Activated B cell treated with CpG ODN at 0.5 μM for 24 hours (primary cell): ENCODE measurements around the gene TNFRSF14. TPM values are rescaled to one million over a fixed set of nuclear protein-coding genes. Genes with fewer than 3 reads are reported as not detected.
"Not testable (repeated sequence)": the region's sequence is repeated elsewhere in the genome, so short reads cannot be mapped to it uniquely, and the experiment has no call there.

Source experiments
- ATAC-seq: fragments of 200-7000 bp; cut with Tn5 transposase; one replicate; pipeline ENCODE4 v1.10.0; 2021; ENCODE audit warnings: low read depth, mild to moderate bottlenecking, moderate library complexity
- CTCF ChIA-PET: fragments of 350-600 bp; sonication (Branson Sonifier 250); formaldehyde crosslinking; loops from one replicate; lab custom pipeline; 2021; ENCODE audit warnings: antibody characterized with exemption; lab: Charles Lee
- POLR2A ChIA-PET: fragments of 350-600 bp; sonication (Branson Sonifier 250); formaldehyde crosslinking; loops from one replicate; lab custom pipeline; 2021; ENCODE audit warnings: antibody characterized with exemption; lab: Charles Lee
- DNase-seq: peaks from one replicate; pipeline ENCODE4 v3.0.0; 2022
- H3K27ac Mint-ChIP-seq: one replicate; pipeline ENCODE4 v1.8.0; 2020; ENCODE audit warnings: mixed read lengths
- H3K27me3 Mint-ChIP-seq: one replicate; pipeline ENCODE4 v1.8.0; 2021; ENCODE audit warnings: mixed read lengths
- H3K36me3 Mint-ChIP-seq: one replicate; pipeline ENCODE4 v1.8.0; 2021; ENCODE audit warnings: low read depth, mixed read lengths
- H3K4me1 Mint-ChIP-seq: one replicate; pipeline ENCODE4 v1.8.0; 2021; ENCODE audit warnings: mixed read lengths
- H3K4me3 Mint-ChIP-seq: one replicate; pipeline ENCODE4 v1.8.0; 2020; ENCODE audit warnings: mild to moderate bottlenecking, mixed read lengths
- H3K9me3 Mint-ChIP-seq: one replicate; pipeline ENCODE4 v1.8.0; 2020; ENCODE audit warnings: mixed read lengths
- CTCF ChIP-seq: fragments of 200-600 bp; IDR thresholded peaks from one replicate; pipeline ENCODE4 v1.8.0; 2022; ENCODE audit warnings: antibody characterized with exemption, mild to moderate bottlenecking
- intact Hi-C: fragments of 100-400 bp; cut with micrococcal nuclease; formaldehyde crosslinking; loops from one replicate; pipeline ENCODE4 v1.15.1; 2024
- total RNA-seq: library from RNA; stranded (reverse); gene quantifications from 2 replicates; pipeline ENCODE4 v1.2.3, GENCODE V29; 2022

The TNFRSF14 gene
- total RNA-seq, 1 donor from 2014 or later = 148 TPM

DNA sequence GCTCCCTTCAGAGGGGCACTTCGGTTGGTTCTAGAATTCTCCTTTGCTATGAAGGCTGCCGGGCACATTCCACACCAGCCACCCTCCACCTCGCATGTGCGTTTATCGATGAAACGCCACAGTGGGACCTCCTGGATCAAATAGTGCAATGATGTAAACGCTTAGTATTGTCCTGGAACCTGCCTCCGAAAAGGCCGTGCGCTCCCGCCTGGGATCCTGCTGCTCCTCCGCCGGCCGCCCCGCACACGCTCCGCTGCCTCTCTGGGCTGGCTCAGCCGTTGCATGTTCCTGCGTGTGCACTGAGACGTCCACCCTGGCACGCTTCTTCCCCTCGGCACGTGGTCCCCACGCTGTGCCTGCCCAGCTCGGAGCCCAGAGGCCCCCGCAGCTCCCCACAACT lies 4.0 kb upstream of the TNFRSF14 start:
- CTCF ChIA-PET = no interaction called here

GRCh38 chr1:2553076-2553475 lies 3.1 kb upstream of the TNFRSF14 start:
- POLR2A ChIA-PET, H3K36me3 Mint-ChIP-seq, H3K27ac Mint-ChIP-seq, ATAC-seq, H3K9me3 Mint-ChIP-seq, intact Hi-C loops, H3K4me3 Mint-ChIP-seq, CTCF ChIA-PET, H3K27me3 Mint-ChIP-seq, DNase-seq: not testable (repeated sequence)
- H3K4me1 Mint-ChIP-seq = peaks cover 70% of the 10 kb centered on the region

More for the DNA sequence above, 4.0 kb upstream of the TNFRSF14 start:
- Mint-ChIP-seq H3K36me3 (peaks cover 8% of the 10 kb centered on the region), H3K4me1 (peaks cover 71% of the 10 kb centered on the region), H3K4me3 (no peak overlapping the region), H3K27ac (no peak overlapping the region), H3K9me3 (no peaks in the 10 kb centered on the region), H3K27me3 (no peaks in the 10 kb centered on the region)
- POLR2A ChIA-PET = no interaction called here
- no peak for ATAC-seq
- DNase-seq = no peak
- intact Hi-C loops = no loop called here
- no peak for TF ChIP-seq CTCF

- peak overlapping the region; percentile 96 for H3K27ac Mint-ChIP-seq
- H3K9me3 Mint-ChIP-seq = no peaks in the 10 kb centered on the region
- no peak for TF ChIP-seq CTCF
- ChIA-PET POLR2A (interaction anchor here (1.1 to 5.6 kb wide), 4 partner anchors 24 to 359 kb away, joined by 3 to 224 read pairs (median 44); partner anchors contain the start of genes FAAP20 and PRXL2B), CTCF (interaction anchor here (1.0 to 2.9 kb wide), 4 partner anchors 24 to 359 kb away, joined by 3 to 39 read pairs (median 7); partner anchors contain the start of genes FAAP20 and PRXL2B)
- no peak for DNase-seq
- H3K36me3 Mint-ChIP-seq = peaks cover 13% of the 10 kb centered on the region
- intact Hi-C loops = no loop called here
- no peak for ATAC-seq
- no peaks in the 10 kb centered on the region for H3K27me3 Mint-ChIP-seq
- H3K4me3 Mint-ChIP-seq = peak overlapping the region; percentile 32
- peaks cover 68% of the 10 kb centered on the region for H3K4me1 Mint-ChIP-seq
Measured at GRCh38 chr1:2553871-2554620, 2.1 kb upstream of the TNFRSF14 start.

DNA sequence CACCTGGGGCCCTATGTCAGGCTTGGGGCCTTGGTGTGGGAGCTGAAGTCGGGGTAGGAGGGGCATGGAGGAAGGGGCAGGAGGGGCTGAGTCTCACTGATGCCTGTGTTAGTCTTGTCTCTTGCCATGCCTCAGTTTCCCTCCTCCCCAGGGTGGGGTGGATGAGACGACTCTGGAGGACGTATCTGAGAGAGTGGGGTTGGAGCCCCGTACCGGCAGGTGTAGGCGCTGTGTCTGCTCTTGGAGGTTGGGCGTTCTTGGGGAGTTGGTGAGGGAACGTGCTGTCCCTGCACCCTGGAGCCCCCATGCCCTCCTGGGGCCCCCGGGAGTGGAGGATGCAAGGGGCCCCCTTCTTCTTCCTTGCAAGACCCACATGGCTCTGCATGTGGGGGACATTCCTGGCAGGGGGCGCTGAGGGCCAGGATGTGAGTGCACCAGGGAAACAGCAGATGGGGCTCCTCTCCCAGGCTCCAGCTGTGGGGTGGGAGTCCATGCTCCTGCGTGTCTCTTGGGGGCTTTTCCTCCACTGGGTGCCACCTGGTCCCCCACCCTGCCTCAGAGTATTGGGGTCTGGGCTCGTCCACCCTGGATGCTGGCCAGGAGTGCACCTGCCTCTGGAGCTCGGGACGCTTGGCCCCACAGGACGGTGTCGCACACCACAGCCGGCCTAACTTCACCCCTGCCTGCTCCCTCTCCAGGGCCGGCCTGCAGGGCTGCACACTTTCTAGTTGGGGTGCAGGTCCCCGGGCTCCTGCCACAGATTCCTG lies 1.4 kb upstream of the TNFRSF14 start:
- POLR2A ChIA-PET = interaction anchor here (1.1 to 5.6 kb wide), 5 partner anchors 8 to 360 kb away, joined by 3 to 224 read pairs (median 74); partner anchors contain the start of genes FAAP20 and PRXL2B
- peak; percentile 15 for ATAC-seq
- Mint-ChIP-seq H3K9me3 (no peaks in the 10 kb centered on the region), H3K4me3 (peak overlapping the region; percentile 95), H3K27me3 (no peaks in the 10 kb centered on the region), H3K36me3 (peaks cover 18% of the 10 kb centered on the region), H3K4me1 (peaks cover 62% of the 10 kb centered on the region), H3K27ac (peak overlapping the region; percentile 96)
- no peak for TF ChIP-seq CTCF
- CTCF ChIA-PET = interaction anchor here (1.0 to 2.9 kb wide), 4 partner anchors 23 to 360 kb away, joined by 3 to 39 read pairs (median 7); partner anchors contain the start of genes FAAP20 and PRXL2B
- intact Hi-C loops = loop anchor here (1.0 kb wide), 1 partner anchor 88 kb away; no protein-coding TSS in a partner anchor
- DNase-seq = peak; percentile 50

GRCh38 chr1:2555634-2556276 lies 416 bp upstream of the TNFRSF14 start:
- peak overlapping the region; percentile 95 for H3K4me3 Mint-ChIP-seq
- peaks cover 25% of the 10 kb centered on the region for H3K36me3 Mint-ChIP-seq
- POLR2A ChIA-PET = interaction anchor here (0.5 to 5.6 kb wide), 20 partner anchors 9 to 368 kb away, joined by 3 to 224 read pairs (median 4); partner anchors contain the start of genes FAAP20, HES5, MORN1 and PANK4
- peak; percentile 65 for ATAC-seq
- no peaks in the 10 kb centered on the region for H3K27me3 Mint-ChIP-seq
- intact Hi-C loops = loop anchor here (1.0 kb wide), 4 partner anchors 7 to 88 kb away; no protein-coding TSS in a partner anchor
- CTCF ChIA-PET = interaction anchor here (0.9 to 2.9 kb wide), 5 partner anchors 9 to 361 kb away, joined by 4 to 39 read pairs (median 4); partner anchors contain the start of genes FAAP20 and PRXL2B
- H3K9me3 Mint-ChIP-seq = no peaks in the 10 kb centered on the region
- DNase-seq = peak; percentile 74
- H3K4me1 Mint-ChIP-seq = peaks cover 52% of the 10 kb centered on the region
- TF ChIP-seq CTCF = no peak
- H3K27ac Mint-ChIP-seq = peak overlapping the region; percentile 96
